Measurements from ENCODE around the gene DPF3. TPM values are rescaled to one million over a fixed set of nuclear protein-coding genes. Genes with fewer than 3 reads are reported as not detected.

Gene DPF3
- total RNA-seq = under 1 TPM; 0.48 to 0.95 (median 0.71) TPM

- H3K4me1 Mint-ChIP-seq (ENCODE audit: low read depth) = peaks cover 23% of the 10 kb centered on the region
- peaks cover 2% of the 10 kb centered on the region for H3K36me3 Mint-ChIP-seq (ENCODE audit: insufficient read depth)
- peaks cover 52% of the 10 kb centered on the region for H3K27me3 Mint-ChIP-seq (ENCODE audit: low read depth)
- ATAC-seq = peak; percentile 97 to 98
- DNase-seq = peak; percentile 91
- H3K4me3 Mint-ChIP-seq = peak within 1 kb of the TSS; percentile 94
- H3K9me3 Mint-ChIP-seq = no peaks in the 10 kb centered on the region
These were observed at the start of gene DPF3 for GRCh38 chr14:72893636-72894322. Gene DPF3 (minus strand): TSS chr14:72894101. CDS start chr14:72894088, 13 bp downstream.

DNA sequence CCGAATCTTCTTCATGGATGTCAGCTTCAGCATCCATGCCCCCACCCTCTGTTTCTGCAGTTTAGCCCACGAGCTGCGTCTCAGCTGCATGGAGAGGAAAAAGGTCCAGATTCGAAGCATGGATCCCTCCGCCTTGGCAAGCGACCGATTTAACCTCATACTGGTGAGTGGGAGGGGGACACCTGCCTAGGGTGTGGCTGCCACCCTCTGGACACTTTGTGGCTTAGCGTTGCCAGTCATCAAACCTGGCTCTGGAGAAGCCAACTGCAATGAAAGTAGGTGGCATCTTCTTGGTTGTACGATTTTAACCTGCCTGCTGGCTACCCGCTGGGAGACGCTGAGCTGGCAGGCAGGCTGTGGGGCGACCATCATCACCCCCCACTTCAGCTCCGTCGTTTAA, 49.0 kb upstream of the DPF3 start:
- H3K4me1 Mint-ChIP-seq (ENCODE audit: low read depth) = peaks cover 3% of the 10 kb centered on the region
- DNase-seq = no peak
- no peak for ATAC-seq
- H3K9me3 Mint-ChIP-seq = no peaks in the 10 kb centered on the region
- H3K36me3 Mint-ChIP-seq (ENCODE audit: insufficient read depth) = peaks cover 44% of the 10 kb centered on the region
- no peaks in the 10 kb centered on the region for H3K27me3 Mint-ChIP-seq (ENCODE audit: low read depth)
- H3K4me3 Mint-ChIP-seq = no peak overlapping the region

DNA sequence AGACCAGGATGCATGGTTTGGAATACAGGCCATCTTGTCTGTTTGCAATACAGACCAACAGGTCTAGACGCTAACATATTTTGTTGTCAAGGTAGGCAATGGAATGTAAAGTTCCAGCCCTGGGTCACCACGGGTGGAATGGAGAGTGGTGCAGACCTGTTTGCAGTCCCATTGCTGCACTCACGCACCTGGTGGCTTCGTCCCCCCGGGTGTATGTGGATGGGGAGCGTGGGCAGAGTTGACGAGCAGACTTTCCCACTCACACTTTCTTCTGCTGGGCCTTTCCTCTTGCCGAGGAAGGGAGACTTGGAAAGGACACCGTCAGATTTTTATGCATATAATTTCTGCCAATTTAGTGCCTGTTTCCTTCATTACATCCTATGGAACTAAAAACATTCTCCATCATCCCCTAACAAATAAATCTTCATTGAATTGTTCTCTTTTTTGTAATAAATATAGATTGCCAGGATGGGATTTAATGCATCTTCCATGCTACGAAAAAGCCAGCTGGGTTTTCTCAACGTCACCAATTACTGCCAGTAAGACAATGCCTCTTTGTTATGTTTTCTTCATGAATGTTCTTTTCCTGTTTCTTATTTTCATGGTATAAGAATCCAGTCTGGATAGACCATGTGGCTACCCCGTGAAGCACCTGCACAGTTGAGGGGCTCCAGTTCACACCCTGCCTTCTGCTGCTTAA, 47.5 kb upstream of the DPF3 start:
- peaks cover 17% of the 10 kb centered on the region for H3K4me1 Mint-ChIP-seq (ENCODE audit: low read depth)
- no peak for ATAC-seq

DNA sequence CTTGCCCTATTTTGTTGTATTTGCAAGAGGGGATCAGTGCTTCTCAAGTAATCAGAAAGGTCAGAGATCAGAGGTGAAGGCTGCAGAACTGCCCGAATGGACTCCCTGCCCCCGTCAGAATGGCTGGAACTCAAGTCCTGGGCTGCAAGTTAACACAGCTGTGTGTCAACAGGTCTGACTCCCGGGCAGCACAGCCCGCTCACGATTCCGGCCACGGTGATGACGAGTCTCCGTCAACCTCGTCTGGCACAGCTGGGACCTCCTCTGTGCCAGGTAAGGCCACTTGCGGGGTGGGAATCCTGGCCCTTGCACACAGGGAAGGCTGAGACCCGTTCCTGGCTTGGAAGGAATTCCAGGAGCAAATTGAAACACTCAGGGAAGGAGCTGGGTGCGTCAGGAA, 45.7 kb upstream of the DPF3 start:
- Mint-ChIP-seq H3K27me3 (ENCODE audit: low read depth) (no peaks in the 10 kb centered on the region), H3K36me3 (ENCODE audit: insufficient read depth) (peaks cover 41% of the 10 kb centered on the region), H3K9me3 (no peaks in the 10 kb centered on the region), H3K4me3 (no peak overlapping the region), H3K4me1 (ENCODE audit: low read depth) (peaks cover 20% of the 10 kb centered on the region)
- ATAC-seq (no peak), DNase-seq (no peak)

More for the DNA sequence above, 47.5 kb upstream of the DPF3 start:
- no peak for DNase-seq
- no peaks in the 10 kb centered on the region for H3K9me3 Mint-ChIP-seq
- H3K36me3 Mint-ChIP-seq (ENCODE audit: insufficient read depth) = peaks cover 45% of the 10 kb centered on the region
- no peak overlapping the region for H3K4me3 Mint-ChIP-seq
- H3K27me3 Mint-ChIP-seq (ENCODE audit: low read depth) = no peaks in the 10 kb centered on the region

DNA sequence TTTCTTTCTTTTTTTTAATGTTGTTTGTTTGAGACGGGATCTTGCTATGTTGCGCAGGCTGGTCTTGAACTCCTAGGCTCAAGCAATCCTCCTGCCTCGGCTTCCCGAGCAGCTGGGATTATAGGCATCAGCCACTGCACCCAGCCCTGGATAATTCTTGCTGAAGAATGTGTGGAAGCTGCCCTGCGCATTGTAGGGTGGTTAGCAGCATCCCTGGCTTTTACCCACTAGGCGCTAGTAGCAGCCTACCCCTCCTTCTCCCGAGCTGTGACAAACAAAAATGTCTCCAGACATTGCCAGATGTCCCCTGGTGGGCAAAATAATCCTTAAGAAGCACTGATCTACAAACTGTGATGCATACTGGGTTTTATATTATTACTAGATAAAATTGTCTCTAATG, 39.0 kb upstream of the DPF3 start:
- H3K27me3 Mint-ChIP-seq (ENCODE audit: low read depth) = no peaks in the 10 kb centered on the region
- no peaks in the 10 kb centered on the region for H3K9me3 Mint-ChIP-seq
- no peak for ATAC-seq
- no peak for DNase-seq
- peaks cover 26% of the 10 kb centered on the region for H3K4me1 Mint-ChIP-seq (ENCODE audit: low read depth)
- H3K36me3 Mint-ChIP-seq (ENCODE audit: insufficient read depth) = peaks cover 15% of the 10 kb centered on the region
- H3K4me3 Mint-ChIP-seq = no peak overlapping the region

- Mint-ChIP-seq H3K9me3 (no peaks in the 10 kb centered on the region), H3K27me3 (ENCODE audit: low read depth) (no peaks in the 10 kb centered on the region), H3K4me3 (no peak overlapping the region), H3K4me1 (ENCODE audit: low read depth) (peaks cover 18% of the 10 kb centered on the region), H3K36me3 (ENCODE audit: insufficient read depth) (peaks cover 6% of the 10 kb centered on the region)
- ATAC-seq = no peak
- no peak for DNase-seq
These were observed 35.6 kb upstream of the DPF3 start for GRCh38 chr14:72929316-72930080.

- Mint-ChIP-seq H3K9me3 (no peaks in the 10 kb centered on the region), H3K4me1 (ENCODE audit: low read depth) (peaks cover 18% of the 10 kb centered on the region), H3K4me3 (no peak overlapping the region), H3K27me3 (ENCODE audit: low read depth) (no peaks in the 10 kb centered on the region), H3K36me3 (ENCODE audit: insufficient read depth) (peaks cover 6% of the 10 kb centered on the region)
- no peak for DNase-seq
- no peak for ATAC-seq
These were observed 35.0 kb upstream of the DPF3 start for GRCh38 chr14:72928872-72929271.

DNA sequence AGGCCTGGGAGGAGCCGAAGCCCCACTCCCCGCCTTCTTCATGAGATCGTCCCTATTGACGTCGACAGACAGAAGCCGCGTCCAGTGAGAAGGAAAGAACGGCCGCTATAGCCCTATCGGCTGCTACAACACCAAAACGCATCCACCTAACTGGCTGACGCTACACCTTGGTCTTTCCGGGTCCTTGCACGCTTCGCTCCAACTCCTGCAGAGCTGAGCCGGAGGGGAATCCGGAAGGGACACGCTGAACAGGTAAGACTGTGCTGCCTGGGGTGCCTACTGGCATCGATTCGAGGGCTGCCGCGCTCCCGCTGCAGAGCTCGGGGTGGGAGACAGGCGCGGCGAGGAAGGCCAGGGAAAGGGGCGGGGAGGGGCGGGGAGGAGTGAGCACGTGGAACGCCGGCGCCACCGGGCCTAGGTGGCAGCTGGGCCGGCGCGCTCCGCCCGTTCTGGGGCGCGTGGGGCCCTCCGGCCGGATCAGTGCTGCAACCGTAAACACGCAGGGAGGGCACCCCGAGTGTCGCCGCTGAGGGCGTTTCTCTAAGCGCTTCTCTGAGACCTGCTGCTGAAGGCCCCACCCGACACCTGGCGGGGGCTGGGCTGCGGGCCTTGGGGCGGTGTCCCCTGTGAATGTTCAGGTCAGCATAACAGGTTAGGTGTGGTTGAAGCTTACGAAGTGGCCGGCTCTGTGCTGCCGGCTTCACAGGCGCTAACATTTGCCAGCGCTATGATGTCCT, 32.6 kb upstream of the DPF3 start, which contains the start of gene DCAF4:
TSS of gene DCAF4 (plus strand) at position 173 of the 737 bp plus-strand sequence. CDS start 11,515 bp downstream, outside the sequence.
- peak; percentile 91 for DNase-seq
- peaks cover 2% of the 10 kb centered on the region for H3K36me3 Mint-ChIP-seq (ENCODE audit: insufficient read depth)
- H3K4me1 Mint-ChIP-seq (ENCODE audit: low read depth) = peaks cover 13% of the 10 kb centered on the region
- peak within 1 kb of the TSS; percentile 93 for H3K4me3 Mint-ChIP-seq
- H3K27me3 Mint-ChIP-seq (ENCODE audit: low read depth) = no peaks in the 10 kb centered on the region
- peak; percentile 96 to 97 for ATAC-seq
- H3K9me3 Mint-ChIP-seq = no peaks in the 10 kb centered on the region

DNA sequence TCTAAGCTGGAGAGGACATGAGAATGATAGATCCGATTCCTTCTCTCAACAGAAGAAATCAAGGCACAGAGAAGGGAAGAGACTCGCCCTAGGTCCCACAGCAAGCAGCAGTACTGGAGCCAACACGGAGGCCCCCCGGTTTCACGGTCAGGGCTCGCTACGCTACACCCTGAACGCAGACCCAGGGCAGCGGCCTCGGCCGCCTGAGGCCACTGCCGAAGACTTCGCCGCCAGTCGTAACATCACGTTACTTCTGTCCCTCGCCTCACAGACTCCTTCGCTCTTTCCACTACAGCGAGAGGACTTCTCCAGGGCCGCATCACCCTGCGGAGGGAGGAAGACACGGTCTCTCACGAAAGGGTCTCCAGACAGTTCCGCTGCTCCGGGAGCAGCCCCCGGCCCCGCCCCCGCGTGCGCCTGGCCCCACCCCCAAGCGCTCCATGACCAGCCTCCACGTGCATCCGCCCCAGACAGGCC, 32.0 kb upstream of the DPF3 start:
- peak overlapping the region; percentile 93 for H3K4me3 Mint-ChIP-seq
- no peak for ATAC-seq
- H3K27me3 Mint-ChIP-seq (ENCODE audit: low read depth) = no peaks in the 10 kb centered on the region
- no peaks in the 10 kb centered on the region for H3K9me3 Mint-ChIP-seq
- peaks cover 9% of the 10 kb centered on the region for H3K4me1 Mint-ChIP-seq (ENCODE audit: low read depth)
- H3K36me3 Mint-ChIP-seq (ENCODE audit: insufficient read depth) = peaks cover 2% of the 10 kb centered on the region
- DNase-seq = no peak

- no peaks in the 10 kb centered on the region for H3K9me3 Mint-ChIP-seq
- H3K27me3 Mint-ChIP-seq (ENCODE audit: low read depth) = peaks cover under 1% of the 10 kb centered on the region
- DNase-seq (no peak), ATAC-seq (no peak)
- H3K36me3 Mint-ChIP-seq (ENCODE audit: insufficient read depth) = peaks cover 2% of the 10 kb centered on the region
- H3K4me3 Mint-ChIP-seq = peak overlapping the region; percentile 93
- peaks cover 9% of the 10 kb centered on the region for H3K4me1 Mint-ChIP-seq (ENCODE audit: low read depth)
These were observed 31.4 kb upstream of the DPF3 start for GRCh38 chr14:72925171-72925759.

GRCh38 chr14:72924337-72924736, 30.4 kb upstream of the DPF3 start:
- Mint-ChIP-seq H3K4me1 (ENCODE audit: low read depth) (peaks cover 9% of the 10 kb centered on the region), H3K4me3 (no peak overlapping the region)
- no peak for ATAC-seq

GRCh38 chr14:72921396-72921795, 27.5 kb upstream of the DPF3 start:
- Mint-ChIP-seq H3K36me3 (ENCODE audit: insufficient read depth) (no peaks in the 10 kb centered on the region), H3K4me3 (no peak overlapping the region), H3K4me1 (ENCODE audit: low read depth) (peaks cover 5% of the 10 kb centered on the region), H3K27me3 (ENCODE audit: low read depth) (peaks cover 11% of the 10 kb centered on the region), H3K9me3 (no peaks in the 10 kb centered on the region)
- no peak for DNase-seq
- no peak for ATAC-seq

More at GRCh38 chr14:72924337-72924736, 30.4 kb upstream of the DPF3 start:
- no peak for DNase-seq
- Mint-ChIP-seq H3K9me3 (no peaks in the 10 kb centered on the region), H3K36me3 (ENCODE audit: insufficient read depth) (no peaks in the 10 kb centered on the region), H3K27me3 (ENCODE audit: low read depth) (peaks cover 8% of the 10 kb centered on the region)

- H3K27me3 Mint-ChIP-seq (ENCODE audit: low read depth) = peaks cover 18% of the 10 kb centered on the region
- no peak overlapping the region for H3K4me3 Mint-ChIP-seq
- no peaks in the 10 kb centered on the region for H3K4me1 Mint-ChIP-seq (ENCODE audit: low read depth)
- no peaks in the 10 kb centered on the region for H3K9me3 Mint-ChIP-seq
- ATAC-seq (no peak), DNase-seq (no peak)
- no peaks in the 10 kb centered on the region for H3K36me3 Mint-ChIP-seq (ENCODE audit: insufficient read depth)
These were observed 26.1 kb upstream of the DPF3 start for GRCh38 chr14:72920008-72920407.
